ENCODE results near the gene KRT2.

Gene KRT2

DNA sequence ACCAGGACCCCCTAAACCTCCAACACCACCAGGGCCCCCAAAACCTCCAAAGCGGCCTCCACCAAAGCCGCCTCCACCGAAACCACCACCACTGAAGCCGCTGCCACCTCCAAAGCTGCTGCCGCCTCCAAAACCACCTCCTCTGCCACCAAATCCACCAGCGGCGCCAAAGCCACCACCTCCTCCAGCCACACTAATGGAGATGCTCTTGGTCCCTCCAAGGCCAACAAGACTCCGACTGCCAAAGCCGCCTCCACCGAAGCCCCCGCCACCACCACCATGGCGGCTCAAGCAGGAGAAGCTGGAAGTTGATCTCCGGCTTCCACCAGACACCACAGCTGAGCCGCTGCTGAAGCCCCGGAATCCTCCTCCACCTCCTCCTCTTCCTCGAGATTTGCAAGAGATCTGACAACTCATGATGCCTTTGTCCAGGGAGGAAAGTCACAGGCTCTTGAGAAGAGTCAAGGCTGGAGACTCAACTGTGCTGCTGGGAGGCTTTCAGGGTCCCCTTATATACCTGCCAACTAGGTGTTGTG lies at the start of gene KRT2:
KRT2 (minus strand) TSS at position 486 of the 536 bp plus-strand sequence; CDS start at position 417, 69 bp downstream.
- H3K27ac ChIP-seq, result no peak within 1 kb of the TSS
- H3K9me3 ChIP-seq, result no peaks in the 10 kb centered on the region
- TF ChIP-seq, protein P1, sequence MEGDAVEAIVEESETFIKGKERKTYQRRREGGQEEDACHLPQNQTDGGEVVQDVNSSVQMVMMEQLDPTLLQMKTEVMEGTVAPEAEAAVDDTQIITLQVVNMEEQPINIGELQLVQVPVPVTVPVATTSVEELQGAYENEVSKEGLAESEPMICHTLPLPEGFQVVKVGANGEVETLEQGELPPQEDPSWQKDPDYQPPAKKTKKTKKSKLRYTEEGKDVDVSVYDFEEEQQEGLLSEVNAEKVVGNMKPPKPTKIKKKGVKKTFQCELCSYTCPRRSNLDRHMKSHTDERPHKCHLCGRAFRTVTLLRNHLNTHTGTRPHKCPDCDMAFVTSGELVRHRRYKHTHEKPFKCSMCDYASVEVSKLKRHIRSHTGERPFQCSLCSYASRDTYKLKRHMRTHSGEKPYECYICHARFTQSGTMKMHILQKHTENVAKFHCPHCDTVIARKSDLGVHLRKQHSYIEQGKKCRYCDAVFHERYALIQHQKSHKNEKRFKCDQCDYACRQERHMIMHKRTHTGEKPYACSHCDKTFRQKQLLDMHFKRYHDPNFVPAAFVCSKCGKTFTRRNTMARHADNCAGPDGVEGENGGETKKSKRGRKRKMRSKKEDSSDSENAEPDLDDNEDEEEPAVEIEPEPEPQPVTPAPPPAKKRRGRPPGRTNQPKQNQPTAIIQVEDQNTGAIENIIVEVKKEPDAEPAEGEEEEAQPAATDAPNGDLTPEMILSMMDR (IDR thresholded peaks at IDR 0.05), result no peak
- H3K4me1 ChIP-seq (ENCODE audit: control insufficient read depth in 1 of 2, insufficient read depth in 1 of 2, low read depth in 1 of 2, low read length in 1 of 2), result no peaks in the 10 kb centered on the region
- no peak within 1 kb of the TSS for H3K4me3 ChIP-seq (ENCODE audit: low read depth in 1 of 2, low read length in 1 of 2)
- H3K27me3 ChIP-seq, result no peaks in the 10 kb centered on the region
- H3K36me3 ChIP-seq, result no peaks in the 10 kb centered on the region

GRCh38 chr12:52701281-52701680 lies 49.3 kb upstream of the KRT2 start:
- no peaks in the 10 kb centered on the region for H3K36me3 ChIP-seq
- TF ChIP-seq, protein P1 (IDR thresholded peaks at IDR 0.05), result no peak
- no peak overlapping the region for H3K4me3 ChIP-seq (ENCODE audit: low read depth in 1 of 2, low read length in 1 of 2)
- H3K27ac ChIP-seq, result no peak overlapping the region
- H3K9me3 ChIP-seq, result no peaks in the 10 kb centered on the region
- peaks cover 15% of the 10 kb centered on the region for H3K27me3 ChIP-seq
- H3K4me1 ChIP-seq (ENCODE audit: control insufficient read depth in 1 of 2, insufficient read depth in 1 of 2, low read depth in 1 of 2, low read length in 1 of 2), result no peaks in the 10 kb centered on the region

GRCh38 chr12:52699960-52700359 lies 47.9 kb upstream of the KRT2 start:
- no peaks in the 10 kb centered on the region for H3K36me3 ChIP-seq
- no peaks in the 10 kb centered on the region for H3K9me3 ChIP-seq
- H3K4me3 ChIP-seq (ENCODE audit: low read depth in 1 of 2, low read length in 1 of 2), result no peak overlapping the region
- TF ChIP-seq, protein P1 (IDR thresholded peaks at IDR 0.05), result no peak
- H3K27me3 ChIP-seq, result peaks cover 15% of the 10 kb centered on the region
- no peaks in the 10 kb centered on the region for H3K4me1 ChIP-seq (ENCODE audit: control insufficient read depth in 1 of 2, insufficient read depth in 1 of 2, low read depth in 1 of 2, low read length in 1 of 2)
- no peak overlapping the region for H3K27ac ChIP-seq

DNA sequence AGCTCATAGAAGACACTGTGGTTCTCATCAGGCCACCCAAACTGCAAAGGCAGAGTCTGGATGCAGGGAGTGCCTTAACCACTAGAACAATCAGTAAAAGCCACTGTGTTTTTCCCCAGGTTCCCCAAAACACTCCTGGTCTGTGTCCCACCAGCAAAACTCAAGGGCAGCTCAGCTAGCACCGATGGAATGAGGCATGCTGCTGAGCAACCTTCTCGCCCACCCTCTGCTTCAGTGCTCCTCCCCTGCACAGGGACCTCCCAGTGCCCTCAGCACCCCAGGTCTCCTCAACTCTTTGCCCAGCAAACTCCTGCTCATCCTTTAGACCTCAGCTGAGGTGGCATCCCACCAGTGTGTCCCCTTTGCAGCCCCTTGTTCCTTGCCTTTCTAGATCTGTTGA lies 47.4 kb upstream of the KRT2 start:
- Histone ChIP-seq H3K4me3 (ENCODE audit: low read depth in 1 of 2, low read length in 1 of 2) (no peak overlapping the region), H3K9me3 (no peaks in the 10 kb centered on the region), H3K27ac (no peak overlapping the region), H3K36me3 (no peaks in the 10 kb centered on the region), H3K27me3 (peaks cover 15% of the 10 kb centered on the region), H3K4me1 (ENCODE audit: control insufficient read depth in 1 of 2, insufficient read depth in 1 of 2, low read depth in 1 of 2, low read length in 1 of 2) (no peaks in the 10 kb centered on the region)
- TF ChIP-seq, protein P1 (IDR thresholded peaks at IDR 0.05), result no peak

GRCh38 chr12:52698651-52699340 lies 46.8 kb upstream of the KRT2 start:
- Histone ChIP-seq H3K4me3 (ENCODE audit: low read depth in 1 of 2, low read length in 1 of 2) (no peak overlapping the region), H3K36me3 (no peaks in the 10 kb centered on the region), H3K27me3 (peaks cover 12% of the 10 kb centered on the region), H3K27ac (no peak overlapping the region), H3K4me1 (ENCODE audit: control insufficient read depth in 1 of 2, insufficient read depth in 1 of 2, low read depth in 1 of 2, low read length in 1 of 2) (no peaks in the 10 kb centered on the region), H3K9me3 (no peaks in the 10 kb centered on the region)
- TF ChIP-seq, protein P1 (IDR thresholded peaks at IDR 0.05), result no peak
